ENCODE measurements around the gene MED16. TPM values are rescaled to one million over a fixed set of nuclear protein-coding genes. Genes with fewer than 3 reads are reported as not detected.

Gene MED16
- total RNA-seq, 1 experiment from 2014 or later = 83.1 TPM

GRCh38 chr19:929891-930258, 36.9 kb upstream of the MED16 start:
- no peak overlapping the region for H2AK5ac ChIP-seq (ENCODE audit: insufficient read length, low read length)
- no peak overlapping the region for H4K91ac ChIP-seq (ENCODE audit: insufficient read length, low read depth, low read length)
- no peak overlapping the region for H2BK20ac ChIP-seq (ENCODE audit: low read depth, low read length, poor library complexity, severe bottlenecking)
- no peaks in the 10 kb centered on the region for H3K27me3 ChIP-seq (ENCODE audit: insufficient read depth, low read length)
- H3K79me1 ChIP-seq (ENCODE audit: insufficient read depth, low read depth, low read length, poor library complexity, severe bottlenecking) = peaks cover 2% of the 10 kb centered on the region
- no peaks in the 10 kb centered on the region for H3K4me1 ChIP-seq (ENCODE audit: insufficient read depth, low read length)
- H3K9me3 ChIP-seq (ENCODE audit: control insufficient read depth, low read depth, low read length) = no peaks in the 10 kb centered on the region
- H3K4me1 Mint-ChIP-seq = peaks cover 8 to 18% of the 10 kb centered on the region in 2 experiments; a peak in 3 of 4 replicates
- no peak overlapping the region for H2BK120ac ChIP-seq (ENCODE audit: low read depth, low read length, poor library complexity, severe bottlenecking)
- H3K18ac ChIP-seq (ENCODE audit: insufficient read length, low read depth, low read length) = no peak overlapping the region
- no peak overlapping the region for H3K56ac ChIP-seq (ENCODE audit: insufficient read length, low read depth, low read length)
- no peaks in the 10 kb centered on the region for H3K9me3 Mint-ChIP-seq
- H2BK15ac ChIP-seq (ENCODE audit: low read depth, low read length) = no peak overlapping the region
- no peak overlapping the region for H3K9ac ChIP-seq (ENCODE audit: extremely low read depth, insufficient read length, low read length)
- H3K27me3 Mint-ChIP-seq (ENCODE audit: low read depth) = no peaks in the 10 kb centered on the region
- no peak overlapping the region for H2BK12ac ChIP-seq (ENCODE audit: insufficient read length, low read depth, low read length)
- H3K79me2 ChIP-seq (ENCODE audit: insufficient read depth, low read length) = no peaks in the 10 kb centered on the region; the same call in 1 of the 2 replicates
- H4K8ac ChIP-seq (replicated peaks; ENCODE audit: insufficient read length, low read depth, low read length) = no peak overlapping the region
- no peak overlapping the region for H3K14ac ChIP-seq (ENCODE audit: insufficient read depth, low read length)
- H4K20me1 ChIP-seq (ENCODE audit: control insufficient read depth, insufficient read depth, insufficient read length) = no peaks in the 10 kb centered on the region
- H2BK5ac ChIP-seq (ENCODE audit: insufficient read length, low read length) = no peak overlapping the region
- no peak overlapping the region for H4K5ac ChIP-seq (ENCODE audit: insufficient read length, low read depth, low read length)
- no peak overlapping the region for H2AFZ ChIP-seq (ENCODE audit: low read length)
- H3K23me2 ChIP-seq (ENCODE audit: insufficient read length, low read depth, low read length, poor library complexity, severe bottlenecking) = peaks cover under 1% of the 10 kb centered on the region
- WGBS (ENCODE audit: extremely low coverage, insufficient read length, low lambda C conversion rate) = no CpG with 5 or more reads among the region's 6 CpGs
- peaks cover 7 to 38% (median 23%) of the 10 kb centered on the region in 3 experiments for H3K36me3 Mint-ChIP-seq (ENCODE audit: insufficient read depth in 1 of 3, low read depth in 3 of 3)
- no peak for TF ChIP-seq CTCF (conservative IDR thresholded peaks at IDR 0.05)
- no peak overlapping the region for H3K4me3 Mint-ChIP-seq
- H3K27ac ChIP-seq (ENCODE audit: insufficient read length, low read depth, low read length) = no peak overlapping the region
- no peak overlapping the region for H3T11ph ChIP-seq (ENCODE audit: low read length)
- no peak overlapping the region for H3K23ac ChIP-seq (ENCODE audit: insufficient read length, low read depth, low read length)
- no peak overlapping the region for H3K4me2 ChIP-seq (ENCODE audit: insufficient read depth, insufficient read length, low read length)
- H3K27ac Mint-ChIP-seq = peak overlapping the region in 1 of 3 experiments; percentile 18; a peak in 1 of 7 replicates
- DNase-seq = no peak
- no peak overlapping the region for H3K4ac ChIP-seq (ENCODE audit: low read depth, low read length)

Data from H9 (cell line).